Lower lobe of right lung (tissue), 2 donors: ENCODE results near the gene TMEM205. TPM values are rescaled to one million over a fixed set of nuclear protein-coding genes. Genes with fewer than 3 reads are reported as not detected.
A peak's percentile ranks its signal among the peaks of the same experiment; 100 is the strongest.

ENCODE experiments used
- ATAC-seq, 2 donors: fragments of 200-7000 bp; cut with Tn5 transposase; one replicate each; pipeline ENCODE4 v1.9.1; 2020 to 2022; ENCODE audit warnings: mild to moderate bottlenecking in 2 of 2, moderate library complexity in 2 of 2
- DNase-seq: peaks from one replicate; pipeline ENCODE4 v3.0.0-alpha.2; 2020
- H3K27ac ChIP-seq: fragments of 200-600 bp; one replicate; pipeline ENCODE4 v1.8.0; 2022
- H3K27me3 ChIP-seq: fragments of 200-600 bp; one replicate; pipeline ENCODE4 v1.8.0; 2022; ENCODE audit warnings: low read depth
- H3K36me3 ChIP-seq: fragments of 200-600 bp; one replicate; pipeline ENCODE4 v1.8.0; 2022; ENCODE audit warnings: mild to moderate bottlenecking
- H3K4me1 ChIP-seq: fragments of 200-600 bp; one replicate; pipeline ENCODE4 v1.8.0; 2022
- H3K4me3 ChIP-seq: fragments of 200-600 bp; one replicate; pipeline ENCODE4 v1.8.0; 2022; ENCODE audit warnings: mild to moderate bottlenecking
- H3K9me3 ChIP-seq: fragments of 200-600 bp; one replicate; pipeline ENCODE4 v1.8.0; 2022
- CTCF ChIP-seq: fragments of 200-600 bp; IDR thresholded peaks from one replicate; pipeline ENCODE4 v1.8.0; 2022; ENCODE audit warnings: antibody characterized with exemption, mild to moderate bottlenecking
- intact Hi-C: fragments of 100-400 bp; cut with DNase I; formaldehyde crosslinking; loops from one replicate; pipeline ENCODE4 v1.11.0; 2022
- total RNA-seq: library from RNA; stranded (reverse); fragmentation: NEBNext Ultra II Directional; extraction: Animal tissue kit (Norgen Biotek cat#: 25700); gene quantifications from one replicate; pipeline ENCODE4 v1.2.1, GENCODE V29; 2021
- donor health status: DM: no; HTN: yes; CAD: no; lungs with severe emphysema.

TMEM205 gene
- total RNA-seq, 1 donor from 2014 or later: 65.7 TPM

GRCh38 chr19:11331502-11331901 lies 14.6 kb downstream of the TMEM205 start:
- intact Hi-C loops: no loop called here
- Histone ChIP-seq H3K36me3 (peaks cover 96% of the 10 kb centered on the region), H3K27ac (no peak overlapping the region), H3K4me1 (no peaks in the 10 kb centered on the region), H3K27me3 (no peaks in the 10 kb centered on the region), H3K9me3 (no peaks in the 10 kb centered on the region), H3K4me3 (no peak overlapping the region)
- DNase-seq (no peak), ATAC-seq (peak in 1 of 2 donors; percentile 26)
- TF ChIP-seq CTCF: no peak

- H3K27me3 ChIP-seq: no peaks in the 10 kb centered on the region
- no peaks in the 10 kb centered on the region for H3K9me3 ChIP-seq
- no peak overlapping the region for H3K4me3 ChIP-seq
- TF ChIP-seq CTCF: no peak
- DNase-seq (no peak), ATAC-seq (no peak)
- intact Hi-C loops: no loop called here
- H3K4me1 ChIP-seq: peaks cover 5% of the 10 kb centered on the region
- H3K36me3 ChIP-seq: peaks cover 96% of the 10 kb centered on the region
- no peak overlapping the region for H3K27ac ChIP-seq
These were observed 15.9 kb downstream of the TMEM205 start for GRCh38 chr19:11330127-11330526.

DNA sequence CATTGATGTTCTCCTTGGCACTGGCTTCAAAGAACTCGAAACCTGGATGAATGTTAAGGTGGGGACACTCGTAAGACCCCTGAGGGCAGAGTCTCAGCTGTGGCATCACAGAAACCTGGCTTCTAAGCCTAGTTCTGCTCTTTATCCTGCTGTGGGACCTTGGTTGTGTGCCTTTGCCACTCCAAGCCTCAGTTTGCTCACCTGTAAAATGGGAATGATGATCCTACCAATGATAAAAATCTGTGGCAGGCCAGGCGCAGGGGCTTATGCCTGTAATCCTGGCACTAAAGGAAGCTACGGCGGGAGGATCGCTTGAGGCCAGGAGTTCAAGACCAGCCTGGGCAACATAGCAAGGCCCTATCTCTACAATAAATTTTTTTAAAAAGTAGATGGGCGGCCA lies 20.5 kb downstream of the TMEM205 start:
- Histone ChIP-seq H3K4me3 (no peak overlapping the region), H3K4me1 (peaks cover 41% of the 10 kb centered on the region), H3K27me3 (no peaks in the 10 kb centered on the region), H3K36me3 (peaks cover 55% of the 10 kb centered on the region), H3K9me3 (no peaks in the 10 kb centered on the region), H3K27ac (no peak overlapping the region)
- no peak for ATAC-seq
- no peak for DNase-seq
- no peak for TF ChIP-seq CTCF
- intact Hi-C loops: no loop called here

DNA sequence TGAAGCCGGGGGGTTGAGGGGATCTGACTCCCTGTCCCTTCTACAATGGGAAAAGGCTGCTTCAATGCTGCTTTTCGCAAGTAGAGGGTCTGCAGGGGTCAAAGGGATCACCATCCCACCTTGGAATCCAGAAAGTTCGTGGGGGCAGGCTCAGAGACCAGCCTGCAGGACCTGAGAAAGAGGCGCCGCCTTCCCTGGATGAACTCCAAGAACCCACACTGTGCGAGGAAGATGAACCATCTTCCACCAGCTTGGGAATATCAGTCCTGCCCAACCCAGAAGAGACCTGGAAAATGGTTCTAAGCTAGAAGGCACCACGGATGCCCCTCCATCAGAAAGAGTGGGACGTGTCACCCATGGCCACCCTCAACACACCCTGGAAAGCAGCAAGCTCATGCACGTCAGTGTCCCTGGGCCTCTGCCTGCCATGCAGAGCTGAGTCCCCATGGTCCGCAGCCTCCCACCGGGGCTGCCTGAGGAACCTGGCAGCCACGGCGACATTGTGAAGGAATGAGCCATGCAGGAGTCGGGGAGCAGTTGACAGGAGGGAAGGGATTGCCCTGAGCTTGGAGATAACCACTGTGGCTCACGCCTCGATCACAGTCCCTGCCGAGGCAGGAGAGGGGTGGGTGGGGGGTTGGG lies 21.2 kb downstream of the TMEM205 start:
- Histone ChIP-seq H3K27me3 (no peaks in the 10 kb centered on the region), H3K36me3 (peaks cover 49% of the 10 kb centered on the region), H3K4me3 (no peak overlapping the region), H3K4me1 (peaks cover 41% of the 10 kb centered on the region), H3K27ac (peak overlapping the region; percentile 74), H3K9me3 (no peaks in the 10 kb centered on the region)
- TF ChIP-seq CTCF: no peak
- DNase-seq: no peak
- peak in 1 of 2 donors; percentile 3 for ATAC-seq
- intact Hi-C loops: no loop called here

GRCh38 chr19:11324079-11324661 lies 21.9 kb downstream of the TMEM205 start:
- TF ChIP-seq CTCF: no peak
- intact Hi-C loops: no loop called here
- DNase-seq: peak; percentile 89

More at GRCh38 chr19:11324079-11324661, 21.9 kb downstream of the TMEM205 start:
- no peaks in the 10 kb centered on the region for H3K9me3 ChIP-seq
- H3K4me3 ChIP-seq: peak overlapping the region; percentile 2
- H3K4me1 ChIP-seq: peaks cover 41% of the 10 kb centered on the region
- peaks cover 43% of the 10 kb centered on the region for H3K36me3 ChIP-seq
- H3K27me3 ChIP-seq: no peaks in the 10 kb centered on the region
- ATAC-seq: peak; percentile 89 to 91
- peak overlapping the region; percentile 74 for H3K27ac ChIP-seq
